Measurements from ENCODE around the gene UBE2L3. TPM values are rescaled to one million over a fixed set of nuclear protein-coding genes. Genes with fewer than 3 reads are reported as not detected.
"Not testable (repeated sequence)": the region's sequence is repeated elsewhere in the genome, so short reads cannot be mapped to it uniquely, and the experiment has no call there.

UBE2L3 gene
- polyA plus RNA-seq, 6 donors from 2014 or later = 84.4 to 106 (median 95.3) TPM

GRCh38 chr22:21596356-21597135 lies 29.0 kb downstream of the UBE2L3 start:
- not testable (repeated sequence) for H3K4me3 Mint-ChIP-seq; H3K9me3 Mint-ChIP-seq; H3K27me3 Mint-ChIP-seq; DNase-seq; ATAC-seq (ENCODE audit: low read depth in 2 of 2)
- Mint-ChIP-seq H3K36me3 (peaks cover 28 to 37% of the 10 kb centered on the region in 2 donors), H3K4me1 (peaks cover 42 to 63% (median 57%) of the 10 kb centered on the region in 3 donors), H3K27ac (peak overlapping the region in 1 of 6 donors; percentile 79)

GRCh38 chr22:21598302-21598701 lies 30.8 kb downstream of the UBE2L3 start:
- ATAC-seq (ENCODE audit: low read depth in 2 of 2) (no peak), DNase-seq (no peak)
- H3K9me3 Mint-ChIP-seq = peaks cover 0 to 3% (median 0%) of the 10 kb centered on the region in 7 donors
- no peaks in the 10 kb centered on the region for H3K27me3 Mint-ChIP-seq
- peak overlapping the region in 1 of 6 donors; percentile 45 for H3K27ac Mint-ChIP-seq
- peaks cover 43 to 66% (median 54%) of the 10 kb centered on the region in 3 donors for H3K4me1 Mint-ChIP-seq
- H3K4me3 Mint-ChIP-seq = no peak overlapping the region
- H3K36me3 Mint-ChIP-seq = peaks cover 26 to 39% of the 10 kb centered on the region in 2 donors

GRCh38 chr22:21599053-21599893 lies 31.8 kb downstream of the UBE2L3 start:
- peak overlapping the region in 1 of 8 donors; percentile 33 for H3K4me3 Mint-ChIP-seq
- no peaks in the 10 kb centered on the region for H3K27me3 Mint-ChIP-seq
- H3K9me3 Mint-ChIP-seq = peaks cover 0 to 3% (median 0%) of the 10 kb centered on the region in 7 donors
- peaks cover 18 to 30% of the 10 kb centered on the region in 2 donors for H3K36me3 Mint-ChIP-seq
- H3K27ac Mint-ChIP-seq = peak overlapping the region in 4 of 6 donors; percentile 1 to 53 (median 39)
- H3K4me1 Mint-ChIP-seq = peaks cover 33 to 56% (median 51%) of the 10 kb centered on the region in 3 donors
- ATAC-seq (ENCODE audit: low read depth in 2 of 2) = no peak
- DNase-seq = no peak

GRCh38 chr22:21602579-21602978 lies 35.1 kb downstream of the UBE2L3 start:
- Mint-ChIP-seq H3K36me3 (peaks cover 4 to 13% of the 10 kb centered on the region in 2 donors), H3K4me3 (no peak overlapping the region), H3K27me3 (no peaks in the 10 kb centered on the region), H3K9me3 (peaks cover 0 to 3% (median 0%) of the 10 kb centered on the region in 7 donors), H3K4me1 (peaks cover 31 to 67% (median 58%) of the 10 kb centered on the region in 3 donors), H3K27ac (peak overlapping the region in 2 of 6 donors; percentile 21 to 76)
- DNase-seq (no peak), ATAC-seq (ENCODE audit: low read depth in 2 of 2) (no peak)

GRCh38 chr22:21603973-21604372 lies 36.5 kb downstream of the UBE2L3 start:
- H3K4me1 Mint-ChIP-seq = peaks cover 24 to 70% (median 51%) of the 10 kb centered on the region in 3 donors
- H3K27ac Mint-ChIP-seq = peak overlapping the region in 1 of 6 donors; percentile 22

GRCh38 chr22:21605887-21606564 lies 38.5 kb downstream of the UBE2L3 start:
- no peak overlapping the region for H3K4me3 Mint-ChIP-seq
- H3K4me1 Mint-ChIP-seq = peaks cover 20 to 56% (median 37%) of the 10 kb centered on the region in 3 donors
- H3K27me3 Mint-ChIP-seq = no peaks in the 10 kb centered on the region
- peaks cover 0 to 3% (median 0%) of the 10 kb centered on the region in 7 donors for H3K9me3 Mint-ChIP-seq
- H3K27ac Mint-ChIP-seq = peak overlapping the region in 1 of 6 donors; percentile 54
- no peak for DNase-seq
- H3K36me3 Mint-ChIP-seq = peaks cover 4 to 7% of the 10 kb centered on the region in 2 donors
- no peak for ATAC-seq (ENCODE audit: low read depth in 2 of 2)

More at GRCh38 chr22:21603973-21604372, 36.5 kb downstream of the UBE2L3 start:
- peaks cover 0 to 10% of the 10 kb centered on the region in 2 donors for H3K36me3 Mint-ChIP-seq
- H3K27me3 Mint-ChIP-seq = no peaks in the 10 kb centered on the region
- H3K4me3 Mint-ChIP-seq = no peak overlapping the region
- ATAC-seq (ENCODE audit: low read depth in 2 of 2) = no peak
- H3K9me3 Mint-ChIP-seq = peaks cover 0 to 3% (median 0%) of the 10 kb centered on the region in 7 donors
- DNase-seq = no peak

GRCh38 chr22:21606775-21607174 lies 39.3 kb downstream of the UBE2L3 start:
- Mint-ChIP-seq H3K4me1 (peaks cover 24 to 59% (median 41%) of the 10 kb centered on the region in 3 donors), H3K27me3 (no peaks in the 10 kb centered on the region), H3K4me3 (no peak overlapping the region), H3K9me3 (peaks cover 0 to 3% (median 0%) of the 10 kb centered on the region in 7 donors), H3K36me3 (peaks cover 4 to 13% of the 10 kb centered on the region in 2 donors), H3K27ac (no peak overlapping the region)
- ATAC-seq (ENCODE audit: low read depth in 2 of 2) (no peak), DNase-seq (no peak)

GRCh38 chr22:21609556-21610157 lies 42.1 kb downstream of the UBE2L3 start:
- Mint-ChIP-seq H3K36me3 (peaks cover 9 to 13% of the 10 kb centered on the region in 2 donors), H3K4me1 (peaks cover 30 to 57% (median 41%) of the 10 kb centered on the region in 3 donors), H3K27ac (peak overlapping the region in 2 of 6 donors; percentile 32 to 38)
- ATAC-seq (ENCODE audit: low read depth in 2 of 2); H3K27me3 Mint-ChIP-seq; H3K4me3 Mint-ChIP-seq; H3K9me3 Mint-ChIP-seq; DNase-seq: not testable (repeated sequence)

- H3K36me3 Mint-ChIP-seq = peaks cover 9 to 14% of the 10 kb centered on the region in 2 donors
- no peaks in the 10 kb centered on the region for H3K9me3 Mint-ChIP-seq
- ATAC-seq (ENCODE audit: low read depth in 2 of 2) = no peak
- no peak for DNase-seq
- no peak overlapping the region for H3K4me3 Mint-ChIP-seq
- H3K27ac Mint-ChIP-seq = peak overlapping the region in 3 of 6 donors; percentile 18 to 81 (median 20)
- H3K27me3 Mint-ChIP-seq = no peaks in the 10 kb centered on the region
- H3K4me1 Mint-ChIP-seq = peaks cover 34 to 51% (median 36%) of the 10 kb centered on the region in 3 donors
These were observed 43.9 kb downstream of the UBE2L3 start for GRCh38 chr22:21611210-21611977.

- Mint-ChIP-seq H3K27ac (no peak overlapping the region), H3K27me3 (no peaks in the 10 kb centered on the region), H3K4me1 (peaks cover 35 to 54% (median 39%) of the 10 kb centered on the region in 3 donors), H3K9me3 (no peaks in the 10 kb centered on the region), H3K36me3 (peaks cover 9 to 14% of the 10 kb centered on the region in 2 donors), H3K4me3 (no peak overlapping the region)
- DNase-seq = no peak
- no peak for ATAC-seq (ENCODE audit: low read depth in 2 of 2)
These were observed 45.3 kb downstream of the UBE2L3 start for GRCh38 chr22:21612858-21613257.

- Mint-ChIP-seq H3K27ac (peak overlapping the region in 2 of 6 donors; percentile 57 to 88), H3K36me3 (peaks cover 9 to 14% of the 10 kb centered on the region in 2 donors), H3K27me3 (no peaks in the 10 kb centered on the region)
These were observed 46.2 kb downstream of the UBE2L3 start for GRCh38 chr22:21613553-21614233.

More at GRCh38 chr22:21613553-21614233, 46.2 kb downstream of the UBE2L3 start:
- H3K4me3 Mint-ChIP-seq = no peak overlapping the region
- H3K9me3 Mint-ChIP-seq = no peaks in the 10 kb centered on the region
- ATAC-seq (ENCODE audit: low read depth in 2 of 2) (no peak), DNase-seq (no peak)
- peaks cover 35 to 52% (median 39%) of the 10 kb centered on the region in 3 donors for H3K4me1 Mint-ChIP-seq
